Peyer's patch (tissue), 4 donors: ENCODE data around the gene PCDH19.

Experiments
- POLR2A ChIP-seq, 2 donors: fragments of 450-650 bp; IDR thresholded peaks; one replicate each; pipeline ENCODE4 v1.5.1; 2017; ENCODE audit warnings: antibody characterized with exemption in 2 of 2, mild to moderate bottlenecking in 2 of 2, moderate library complexity in 2 of 2
- TF ChIP-seq, protein P1 (sequence below), 6 experiments: fragments of 450-650 bp in 4 of 6; fragments of 200-600 bp in 2 of 6; sonication (generic) in 1 of 6; IDR thresholded peaks; one replicate each; pipeline ENCODE4 v1.5.1; 2017 to 2019; ENCODE audit warnings: antibody characterized with exemption in 6 of 6, mild to moderate bottlenecking in 3 of 6, moderate library complexity in 1 of 6

DNA sequence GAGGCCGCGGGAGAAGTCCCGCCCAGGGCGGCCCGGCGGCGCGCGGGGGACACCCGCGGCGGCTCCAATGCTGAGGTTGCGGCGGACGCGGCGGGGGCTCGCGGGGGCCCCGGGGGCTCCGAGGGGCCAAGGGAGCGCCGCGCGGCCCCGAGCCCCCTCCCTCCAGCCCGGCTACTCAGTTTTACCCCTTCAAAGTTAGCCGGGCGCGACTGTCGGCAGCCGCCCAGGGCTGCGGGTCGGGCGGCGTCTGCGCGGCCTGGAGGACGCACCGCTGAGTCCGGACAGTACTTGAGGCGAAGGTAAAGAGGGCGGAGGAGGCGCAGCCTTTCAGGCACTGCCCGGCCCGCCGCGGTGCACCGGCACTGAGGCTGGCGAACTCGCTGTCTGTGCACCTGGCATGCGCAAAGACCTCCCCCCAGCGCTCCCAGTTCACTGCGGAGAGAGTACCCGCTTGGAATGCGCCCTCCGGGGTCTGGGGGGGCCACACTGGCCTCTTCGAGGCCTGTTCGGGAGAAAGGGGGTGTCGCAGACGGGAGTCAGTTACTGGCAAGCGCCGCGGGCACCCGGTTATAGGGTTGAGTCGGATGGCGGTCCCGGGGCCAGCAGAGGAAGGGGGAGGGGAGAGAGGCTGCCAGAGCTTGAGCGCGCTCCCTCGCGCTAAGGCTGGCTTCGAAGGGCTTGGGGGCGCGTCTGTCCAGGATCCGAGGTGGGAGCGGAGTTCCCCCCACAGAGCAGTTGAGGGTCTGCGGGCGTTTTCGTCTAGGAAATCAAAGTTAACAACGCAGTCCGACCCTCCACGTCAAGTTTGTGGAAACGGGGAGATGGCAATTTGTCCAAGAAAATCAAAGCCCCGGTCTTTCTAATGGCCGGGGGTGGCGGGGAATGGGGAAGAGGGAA, 1.1 kb downstream of the PCDH19 start:
- TF ChIP-seq, protein P1, sequence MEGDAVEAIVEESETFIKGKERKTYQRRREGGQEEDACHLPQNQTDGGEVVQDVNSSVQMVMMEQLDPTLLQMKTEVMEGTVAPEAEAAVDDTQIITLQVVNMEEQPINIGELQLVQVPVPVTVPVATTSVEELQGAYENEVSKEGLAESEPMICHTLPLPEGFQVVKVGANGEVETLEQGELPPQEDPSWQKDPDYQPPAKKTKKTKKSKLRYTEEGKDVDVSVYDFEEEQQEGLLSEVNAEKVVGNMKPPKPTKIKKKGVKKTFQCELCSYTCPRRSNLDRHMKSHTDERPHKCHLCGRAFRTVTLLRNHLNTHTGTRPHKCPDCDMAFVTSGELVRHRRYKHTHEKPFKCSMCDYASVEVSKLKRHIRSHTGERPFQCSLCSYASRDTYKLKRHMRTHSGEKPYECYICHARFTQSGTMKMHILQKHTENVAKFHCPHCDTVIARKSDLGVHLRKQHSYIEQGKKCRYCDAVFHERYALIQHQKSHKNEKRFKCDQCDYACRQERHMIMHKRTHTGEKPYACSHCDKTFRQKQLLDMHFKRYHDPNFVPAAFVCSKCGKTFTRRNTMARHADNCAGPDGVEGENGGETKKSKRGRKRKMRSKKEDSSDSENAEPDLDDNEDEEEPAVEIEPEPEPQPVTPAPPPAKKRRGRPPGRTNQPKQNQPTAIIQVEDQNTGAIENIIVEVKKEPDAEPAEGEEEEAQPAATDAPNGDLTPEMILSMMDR (IDR thresholded peaks at IDR 0.05): no peak
- no peak for TF ChIP-seq POLR2A (IDR thresholded peaks at IDR 0.05)
